ENCODE measurements around the gene WAPL.

DNA sequence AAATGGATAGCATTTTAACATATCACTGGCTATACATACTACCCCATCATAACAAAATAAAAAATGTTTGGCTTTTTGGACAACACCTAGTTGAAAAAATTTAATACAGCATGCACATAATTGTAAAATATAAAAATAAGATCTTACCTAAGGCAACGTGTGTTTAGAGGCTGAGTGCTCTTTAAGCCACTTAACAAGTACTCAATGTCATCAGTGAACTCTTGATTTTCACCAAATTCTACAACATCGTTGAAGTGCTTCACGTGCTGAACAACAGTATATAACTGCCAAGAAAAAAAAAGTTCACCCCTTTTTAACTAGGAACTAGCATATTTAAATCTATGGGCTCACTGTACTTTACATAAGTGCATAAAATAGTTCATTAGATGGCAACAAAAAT, 49.5 kb downstream of the WAPL start:
- TF ChIP-seq CTCF (IDR thresholded peaks at IDR 0.05; ENCODE audit: low read depth, low read length, poor library complexity, severe bottlenecking) (no peak), EZH2phosphoT487 (IDR thresholded peaks at IDR 0.05; ENCODE audit: borderline replicate concordance, low read length) (no peak)

All from DOHH2 (cell line).